Gastroesophageal sphincter (tissue), 3 donors: ENCODE data around the gene RNF26.

Experiments
- CTCF ChIP-seq, 4 experiments: fragments of 200-600 bp in 2 of 4; fragments of 450-650 bp in 2 of 4; sonication (generic) in 1 of 4; IDR thresholded peaks; one replicate each; pipeline ENCODE4 v1.5.1; 2017 to 2019; ENCODE audit warnings: antibody characterized with exemption in 4 of 4, mild to moderate bottlenecking in 2 of 4, moderate library complexity in 2 of 4
- POLR2A ChIP-seq, 2 donors: fragments of 450-650 bp; IDR thresholded peaks; one replicate each; pipeline ENCODE4 v1.6.1; 2017; ENCODE audit warnings: antibody characterized with exemption in 2 of 2, mild to moderate bottlenecking in 2 of 2, moderate library complexity in 1 of 2
- POLR2AphosphoS5 ChIP-seq: sonication (generic); formaldehyde crosslinking; IDR thresholded peaks from one replicate; pipeline ENCODE4 v1.6.1; 2017; ENCODE audit warnings: antibody characterized with exemption

- no peak for TF ChIP-seq CTCF (IDR thresholded peaks at IDR 0.05)
- TF ChIP-seq POLR2A (IDR thresholded peaks at IDR 0.05), result no peak
- no peak for TF ChIP-seq POLR2AphosphoS5
These were observed 12.9 kb downstream of the RNF26 start for GRCh38 chr11:119347242-119347641.
